DND-41 (cell line): Measurements from ENCODE around the gene DCUN1D3.

ENCODE experiments used
- CTCF ChIP-seq: IDR thresholded peaks from 2 replicates; pipeline ENCODE4 v1.5.1; 2012; ENCODE audit warnings: borderline replicate concordance, low read length, moderate library complexity, mild to moderate bottlenecking; ENCODE audit not compliant: poor library complexity, severe bottlenecking; ENCODE audit errors: extremely low read depth
- EZH2 ChIP-seq: IDR thresholded peaks from 3 replicates; pipeline ENCODE4 v1.6.1; 2012; ENCODE audit warnings: borderline replicate concordance, low read depth, mild to moderate bottlenecking, moderate library complexity, low read length, inconsistent platforms; ENCODE audit not compliant: severe bottlenecking

- TF ChIP-seq CTCF: no peak
- TF ChIP-seq EZH2: no peak
These were observed 26.0 kb downstream of the DCUN1D3 start for GRCh38 chr16:20874088-20874581.
